Hepatocyte (in vitro differentiated cells): ENCODE data around the gene C7orf25.

Experiments used
- CTCF ChIP-seq: fragments of 200-600 bp; sonication (generic); IDR thresholded peaks from 2 replicates; pipeline ENCODE4 v1.5.1; 2016; ENCODE audit warnings: antibody characterized with exemption, mild to moderate bottlenecking; ENCODE audit not compliant: poor library complexity
- EZH2 ChIP-seq: fragments of 200-600 bp; sonication (generic); IDR thresholded peaks from 2 replicates; pipeline ENCODE4 v1.6.1; 2016; ENCODE audit warnings: antibody characterized with exemption, mild to moderate bottlenecking, borderline replicate concordance

GRCh38 chr7:42959549-42959948 is 47.7 kb upstream of the C7orf25 start:
- TF ChIP-seq EZH2 (no peak), CTCF (no peak)
